GM18520 (cell line): ENCODE measurements around the gene FOXJ3.

Experiments
- ATAC-seq: cut with Tn5 transposase; IDR thresholded peaks from one replicate; pipeline ENCODE4 v1.9.1; 2021; ENCODE audit not compliant: unreplicated experiment

Gene FOXJ3

DNA sequence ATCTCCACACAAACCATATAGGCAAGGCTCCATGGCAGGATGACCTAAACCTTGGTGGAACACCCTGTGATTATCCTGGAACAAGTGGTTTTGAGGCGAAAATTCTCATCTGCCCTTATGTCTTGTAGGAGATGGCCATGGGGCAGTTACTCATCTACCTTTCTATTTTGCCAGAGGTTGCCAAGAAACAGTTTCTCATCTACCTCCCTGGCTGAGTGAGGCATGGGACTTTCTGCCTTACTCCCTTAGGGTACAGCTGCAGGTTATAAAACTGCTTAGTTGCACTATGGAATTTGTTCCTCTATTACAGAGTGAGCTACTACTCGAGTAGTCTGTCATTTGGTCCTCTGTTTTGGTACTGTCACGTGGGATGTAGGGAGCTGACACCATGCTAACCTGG is 139.2 kb downstream of the FOXJ3 start:
- no peak for ATAC-seq

- ATAC-seq: no peak
Measured at GRCh38 chr1:42192106-42192505, 142.9 kb downstream of the FOXJ3 start.

DNA sequence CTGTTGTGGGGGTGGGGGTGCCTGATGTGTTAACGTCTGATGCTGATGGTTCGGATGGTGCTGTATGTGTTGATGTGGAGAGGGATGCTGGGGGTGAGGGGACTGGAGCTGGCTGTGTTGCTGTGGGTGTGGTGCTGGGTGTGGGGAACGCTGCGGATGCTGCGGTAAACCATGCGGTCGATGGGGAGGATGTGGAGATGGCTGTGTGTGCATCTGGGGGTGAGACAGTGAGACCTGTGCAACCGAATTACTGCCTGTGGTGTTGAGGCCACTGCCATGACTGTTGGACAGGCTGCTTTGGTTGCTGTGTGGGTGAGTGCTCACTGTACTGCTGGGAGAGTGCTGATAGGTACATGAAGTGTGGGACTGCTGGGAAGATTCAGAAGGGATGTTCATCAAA is 143.7 kb downstream of the FOXJ3 start:
- ATAC-seq: no peak

DNA sequence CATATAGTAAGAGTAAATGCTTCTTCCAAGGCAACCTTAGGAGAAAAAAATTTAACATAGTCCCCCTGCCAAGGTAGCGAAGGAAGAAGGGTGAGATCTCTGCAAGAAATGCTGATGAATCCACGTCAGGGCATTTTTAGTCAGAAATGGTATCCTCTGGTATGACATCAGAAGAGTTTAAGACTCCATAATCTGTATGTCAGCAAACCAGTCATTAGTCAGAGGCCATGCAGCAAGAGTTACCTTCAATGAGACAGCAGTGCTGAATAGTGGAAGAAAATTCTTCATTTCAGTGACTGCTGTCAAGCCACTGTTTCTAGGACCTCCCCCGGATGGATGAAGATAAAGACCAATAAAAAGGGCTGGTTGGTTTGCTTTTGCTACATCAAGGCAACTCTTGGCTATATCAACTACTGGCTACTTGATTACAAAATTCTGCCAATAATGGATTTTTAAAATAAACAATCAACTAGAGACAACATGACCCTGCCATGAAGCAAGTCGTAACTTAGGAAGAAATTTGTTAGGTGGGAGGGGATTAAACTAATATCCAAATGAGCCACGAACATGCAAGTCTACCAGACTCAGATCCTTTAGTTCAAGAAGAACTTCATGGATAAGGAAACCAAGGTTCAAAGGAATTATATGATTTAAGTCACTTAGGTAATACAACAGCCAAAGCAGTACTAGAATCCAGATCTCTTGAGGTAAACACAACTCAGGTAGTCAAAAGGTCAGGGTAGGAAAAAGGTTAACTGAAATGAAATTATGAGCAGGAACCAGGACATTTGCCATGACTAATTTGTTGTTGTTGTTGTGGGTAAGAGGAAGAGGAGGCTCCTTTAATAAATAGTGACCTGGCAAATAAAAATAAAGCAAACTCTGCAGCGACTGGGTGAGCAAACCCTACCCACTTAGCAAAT is 144.8 kb downstream of the FOXJ3 start:
- ATAC-seq: no peak

DNA sequence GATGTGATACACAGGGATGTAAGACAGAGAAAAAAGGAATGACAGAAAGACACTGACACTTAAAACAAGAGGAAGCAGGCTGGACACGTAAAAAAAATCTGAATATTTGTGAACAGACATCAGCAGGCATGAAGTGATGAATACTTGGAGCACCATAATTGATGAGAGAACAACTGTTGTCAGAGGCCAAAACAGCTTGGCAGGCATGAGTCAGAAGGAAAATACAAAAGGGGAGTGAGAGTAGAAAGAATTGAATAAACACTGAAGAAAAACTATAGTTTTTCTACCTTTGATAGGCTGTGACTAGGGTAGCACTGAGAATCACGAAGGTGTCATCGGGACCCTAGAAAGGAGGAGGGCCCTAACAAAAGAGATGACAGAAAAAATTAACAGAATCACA is 148.9 kb downstream of the FOXJ3 start:
- no peak for ATAC-seq

- no peak for ATAC-seq
Measured at GRCh38 chr1:42184616-42185015, 150.4 kb downstream of the FOXJ3 start.

- ATAC-seq: no peak
Measured at GRCh38 chr1:42183957-42184268, 151.1 kb downstream of the FOXJ3 start.

GRCh38 chr1:42183210-42183956 is 151.7 kb downstream of the FOXJ3 start:
- no peak for ATAC-seq

GRCh38 chr1:42181687-42182086 is 153.3 kb downstream of the FOXJ3 start:
- ATAC-seq: no peak

GRCh38 chr1:42179900-42180329 is 155.1 kb downstream of the FOXJ3 start:
- ATAC-seq: no peak

DNA sequence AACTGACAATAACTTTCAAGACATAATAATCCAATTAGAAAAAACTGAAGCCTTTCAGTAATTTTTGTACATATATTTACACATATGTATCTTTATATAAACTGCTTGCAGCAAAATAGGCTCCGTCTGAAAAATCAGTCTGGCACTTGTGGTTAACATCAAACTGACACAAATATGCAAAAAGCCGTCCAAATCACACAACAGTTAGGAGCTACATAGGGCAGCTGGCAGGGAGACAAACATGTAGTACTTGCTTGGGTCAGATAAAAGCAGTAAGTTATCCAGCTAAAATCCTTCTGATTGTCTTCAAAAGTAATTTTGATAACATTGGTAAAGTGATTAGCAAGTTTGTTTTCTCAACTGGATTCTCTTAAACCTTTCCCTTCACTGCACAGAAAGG is 155.8 kb downstream of the FOXJ3 start:
- ATAC-seq: no peak

DNA sequence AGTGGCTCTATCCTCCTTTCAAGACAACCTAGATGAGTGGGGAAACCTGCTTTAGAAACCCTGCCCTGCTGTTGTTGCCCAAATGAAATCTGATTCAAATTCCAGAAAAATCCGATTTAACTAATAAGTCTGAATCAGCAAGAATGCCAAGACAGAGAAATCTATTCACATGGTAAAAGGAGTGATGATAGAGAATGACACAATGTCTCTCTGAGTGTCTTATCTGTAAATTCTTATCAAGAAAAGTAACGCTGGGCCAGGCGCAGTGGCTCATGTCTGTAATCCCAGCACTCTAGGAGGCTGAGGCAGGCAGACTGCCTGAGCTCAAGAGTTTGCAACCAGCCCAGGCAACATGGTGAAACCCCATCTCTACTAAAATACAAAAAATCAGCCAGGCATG is 156.8 kb downstream of the FOXJ3 start:
- no peak for ATAC-seq

DNA sequence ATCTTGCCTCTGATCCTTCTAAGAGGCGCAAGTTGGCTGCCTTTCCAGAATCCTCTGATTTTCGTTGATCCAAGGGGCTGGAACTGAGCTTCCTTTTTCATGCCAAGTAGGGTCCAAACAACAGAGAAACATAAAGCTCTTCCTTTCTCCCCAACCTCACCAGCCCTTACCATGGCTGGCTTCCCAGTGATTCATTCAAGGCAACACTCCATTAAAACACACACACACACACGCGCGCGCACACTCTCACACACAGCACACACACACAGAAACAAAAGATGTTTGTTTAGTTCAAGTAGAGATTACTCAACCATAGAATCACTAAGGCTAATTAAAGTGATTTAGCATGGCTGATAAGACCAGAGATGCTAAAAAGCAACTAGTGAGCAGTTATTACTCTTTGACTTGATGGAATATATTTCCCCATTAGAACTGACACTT is 157.5 kb downstream of the FOXJ3 start:
- no peak for ATAC-seq

DNA sequence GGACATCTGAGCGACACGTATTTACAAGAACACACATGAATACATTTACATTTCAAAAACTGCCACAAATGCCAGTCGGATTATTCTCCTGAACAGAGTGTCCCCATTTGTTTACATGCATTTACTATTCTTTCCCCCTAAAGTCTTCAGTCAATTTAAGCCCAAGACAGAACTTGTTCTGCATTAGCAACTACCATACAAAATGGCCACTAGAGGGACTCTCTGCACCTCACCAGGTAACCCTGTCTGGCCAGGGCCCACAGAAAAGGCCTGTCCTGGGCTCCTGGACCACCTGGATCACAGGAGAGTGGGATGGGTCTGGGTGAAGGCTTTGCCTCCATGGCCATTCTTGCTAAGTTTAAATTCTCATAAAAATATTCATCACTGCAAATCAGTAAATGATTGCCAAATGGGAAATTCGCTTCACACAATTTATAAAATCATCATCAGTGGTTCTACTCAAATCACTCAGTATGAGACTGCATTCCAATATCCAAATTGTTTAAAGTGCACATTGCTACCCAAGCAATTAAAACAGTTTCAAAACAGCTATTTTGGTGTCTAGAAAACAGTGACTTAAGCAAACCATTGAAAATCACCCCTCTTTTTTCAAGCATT is 158.0 kb downstream of the FOXJ3 start:
- ATAC-seq: no peak

GRCh38 chr1:42175314-42176054 is 159.6 kb downstream of the FOXJ3 start:
- ATAC-seq: no peak

DNA sequence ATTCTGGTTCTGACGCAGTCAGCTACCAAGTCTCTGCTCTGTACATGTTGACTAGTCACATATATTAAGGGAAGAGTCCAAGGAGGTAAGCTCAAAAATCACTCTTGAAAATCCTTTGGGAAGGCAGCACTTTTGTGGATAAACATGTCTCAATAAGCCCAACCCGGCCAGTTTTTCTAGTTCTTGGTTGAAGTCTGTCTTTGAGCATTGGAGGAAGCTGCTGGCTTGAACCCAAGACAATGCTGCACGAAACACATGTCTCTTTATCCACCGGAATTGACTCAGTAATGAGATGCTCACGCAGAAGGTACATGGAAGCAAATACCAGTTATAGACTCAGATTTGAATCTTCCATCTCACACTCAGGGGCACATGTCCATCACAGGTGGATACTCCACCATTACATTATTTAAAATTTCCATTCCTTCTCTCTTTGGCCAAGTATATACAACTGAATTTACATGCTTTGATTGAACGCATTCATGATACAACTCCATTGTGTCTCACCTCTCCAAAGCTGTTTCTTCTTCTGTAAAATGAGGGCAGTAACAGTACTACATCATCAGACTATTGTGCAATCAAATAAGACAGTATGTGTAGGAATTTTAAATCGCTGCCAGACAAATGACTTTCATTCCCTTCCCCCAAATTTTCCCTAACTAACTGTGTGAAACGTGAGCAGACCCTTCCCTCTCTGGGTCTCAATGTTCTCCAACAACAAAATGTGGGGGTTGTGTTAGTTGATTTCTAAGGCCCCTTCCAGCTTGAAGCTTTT is 160.9 kb downstream of the FOXJ3 start:
- ATAC-seq: no peak

DNA sequence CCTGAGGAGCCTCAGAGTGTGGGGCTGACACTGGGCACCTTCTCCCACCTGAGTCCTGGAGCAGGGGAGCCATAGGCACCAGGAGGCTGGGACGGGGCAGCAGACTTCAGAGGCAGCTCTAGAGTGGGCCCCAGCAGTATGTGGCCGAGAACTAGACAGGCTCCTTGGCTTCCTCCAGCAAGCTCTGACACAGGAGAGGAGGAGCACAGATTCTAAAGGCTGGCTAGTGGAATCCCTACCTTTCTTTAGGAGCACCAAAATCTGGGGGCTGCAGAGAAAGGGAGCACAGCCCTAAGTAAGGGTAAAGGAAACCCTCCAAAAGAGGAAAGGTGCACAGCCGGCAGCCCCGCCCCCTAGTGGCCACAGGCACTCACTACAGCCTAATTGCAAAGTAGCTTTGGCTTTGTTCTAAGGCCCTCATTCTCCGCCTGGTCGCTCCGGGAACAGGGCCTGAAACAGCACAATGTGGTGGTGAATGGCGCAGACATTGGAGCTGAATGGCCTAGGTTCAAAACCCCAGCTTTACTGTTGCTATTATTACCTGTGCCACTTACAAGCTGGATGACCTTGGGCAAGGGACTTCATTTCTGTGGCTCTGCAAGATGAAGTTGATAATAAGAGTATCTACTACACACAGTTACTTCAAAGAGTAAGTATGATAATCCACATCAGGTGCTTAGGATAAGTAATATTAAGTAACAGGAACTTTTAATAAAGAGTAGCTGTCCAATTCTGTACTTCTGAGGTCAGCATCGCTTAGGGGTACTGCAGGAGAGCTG is 161.7 kb downstream of the FOXJ3 start:
- no peak for ATAC-seq

- no peak for ATAC-seq
Measured at GRCh38 chr1:42172381-42173133, 162.5 kb downstream of the FOXJ3 start.
